NCI-H2171 treated with DMSO at 0.1 percent for 48 hours (cell line): ENCODE measurements around the gene MARS1.

Experiments
- DNase-seq: peaks from one replicate; lab custom pipeline; 2025; lab: John Stamatoyannopoulos, UW

The MARS1 gene

GRCh38 chr12:57473392-57473791 lies 14.5 kb upstream of the MARS1 start:
- no peak for DNase-seq

DNA sequence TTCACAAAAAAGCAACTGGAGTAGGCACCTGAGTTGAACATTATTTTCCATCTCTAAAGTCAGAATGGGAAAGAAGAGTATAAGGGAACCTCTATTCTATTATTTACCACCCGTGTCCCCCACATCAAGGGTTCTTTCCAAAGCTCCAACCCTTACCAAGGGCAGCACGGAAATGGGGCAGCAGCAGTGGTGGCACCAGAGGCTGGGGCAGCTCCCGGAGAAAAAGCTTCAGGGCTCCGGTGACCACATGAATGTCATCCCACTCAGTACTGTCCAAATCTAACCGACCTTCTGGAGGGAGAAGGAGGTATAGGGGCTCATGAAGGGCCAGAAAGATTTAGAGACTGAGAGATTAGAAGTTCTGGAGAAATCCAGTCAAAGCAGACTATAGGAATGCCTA lies 14.0 kb upstream of the MARS1 start:
- no peak for DNase-seq

GRCh38 chr12:57474430-57474829 lies 13.4 kb upstream of the MARS1 start:
- no peak for DNase-seq

GRCh38 chr12:57474862-57475261 lies 13.0 kb upstream of the MARS1 start:
- no peak for DNase-seq

DNA sequence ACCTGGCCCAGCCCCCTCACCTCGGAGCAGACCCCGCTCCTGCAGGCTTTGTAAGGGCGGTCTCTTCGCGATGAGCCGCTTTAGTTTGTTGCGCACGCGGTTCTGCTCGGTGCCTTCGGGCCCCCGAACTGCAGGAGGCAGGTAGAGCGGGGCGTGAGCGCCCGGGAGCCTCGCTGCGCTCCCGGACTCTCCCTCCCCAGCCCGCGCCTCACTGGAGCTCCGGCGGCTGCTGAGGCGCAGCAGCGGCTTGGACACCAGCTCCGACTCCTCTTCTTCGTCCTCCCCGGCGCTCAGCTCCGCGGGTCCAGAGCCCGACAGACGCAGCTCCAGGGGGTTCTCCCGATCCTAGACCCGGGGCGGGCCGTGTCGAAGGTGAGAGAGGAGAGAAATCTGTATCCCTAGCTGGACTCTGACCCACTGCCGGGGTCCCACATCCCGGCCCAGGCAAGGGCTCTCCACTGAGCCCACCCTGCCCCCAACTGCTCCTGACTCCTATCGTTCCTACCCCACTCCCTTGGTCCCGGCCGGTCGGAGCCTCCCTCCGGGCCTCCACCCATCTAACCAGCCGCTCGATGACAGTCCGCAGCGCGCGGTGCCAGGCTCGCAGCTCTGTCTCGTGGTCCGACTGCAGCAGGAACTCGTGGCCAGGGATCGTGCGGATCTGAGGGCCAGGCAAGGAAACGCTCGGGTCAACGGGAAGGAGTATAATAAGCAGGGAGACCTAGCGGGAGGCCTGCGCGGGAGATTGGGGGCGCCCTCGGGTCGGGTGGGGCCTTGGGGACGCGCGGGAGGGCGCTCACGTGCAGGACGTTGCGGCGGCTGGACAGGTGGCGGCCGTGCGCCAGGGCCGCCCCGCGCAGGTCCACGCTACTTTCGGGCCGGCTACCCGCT lies 12.4 kb upstream of the MARS1 start:
- DNase-seq, result no peak

- no peak for DNase-seq
Observed at GRCh38 chr12:57476162-57476992, 11.5 kb upstream of the MARS1 start.

DNA sequence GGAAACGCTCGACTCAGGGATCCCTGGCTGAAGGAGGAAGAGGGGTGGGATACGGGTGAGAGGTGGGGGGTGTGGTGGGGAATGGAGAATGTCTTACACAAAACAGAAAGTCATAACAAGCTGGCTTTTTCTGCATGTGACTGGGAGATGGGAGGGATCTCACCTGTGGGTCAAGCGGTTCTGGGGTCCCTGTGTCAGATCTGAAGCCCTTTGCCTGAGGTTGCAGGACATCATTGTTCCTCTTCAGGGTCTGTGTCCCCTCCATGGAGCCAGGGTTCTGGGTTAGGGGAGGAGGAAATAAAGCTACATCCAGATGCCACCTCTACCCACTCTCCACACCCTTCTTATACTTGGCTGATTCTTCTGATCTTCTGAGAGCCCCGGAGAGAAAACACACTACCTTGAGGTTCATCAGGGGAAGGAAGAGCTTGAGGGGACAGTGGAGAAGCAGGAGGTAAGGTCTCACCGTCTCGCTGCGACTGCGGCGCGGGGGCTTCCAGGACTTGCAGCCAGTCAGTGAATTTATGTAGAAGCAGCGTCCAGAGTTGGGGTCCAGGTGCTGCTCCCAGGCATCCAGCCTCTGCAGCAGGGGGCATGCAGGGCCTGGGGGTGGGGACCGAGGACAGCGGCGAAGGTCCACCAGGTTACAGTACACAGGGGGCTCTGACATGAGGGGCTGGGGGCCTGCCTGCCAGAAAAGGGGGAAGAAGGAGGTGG lies 10.7 kb upstream of the MARS1 start:
- no peak for DNase-seq

DNA sequence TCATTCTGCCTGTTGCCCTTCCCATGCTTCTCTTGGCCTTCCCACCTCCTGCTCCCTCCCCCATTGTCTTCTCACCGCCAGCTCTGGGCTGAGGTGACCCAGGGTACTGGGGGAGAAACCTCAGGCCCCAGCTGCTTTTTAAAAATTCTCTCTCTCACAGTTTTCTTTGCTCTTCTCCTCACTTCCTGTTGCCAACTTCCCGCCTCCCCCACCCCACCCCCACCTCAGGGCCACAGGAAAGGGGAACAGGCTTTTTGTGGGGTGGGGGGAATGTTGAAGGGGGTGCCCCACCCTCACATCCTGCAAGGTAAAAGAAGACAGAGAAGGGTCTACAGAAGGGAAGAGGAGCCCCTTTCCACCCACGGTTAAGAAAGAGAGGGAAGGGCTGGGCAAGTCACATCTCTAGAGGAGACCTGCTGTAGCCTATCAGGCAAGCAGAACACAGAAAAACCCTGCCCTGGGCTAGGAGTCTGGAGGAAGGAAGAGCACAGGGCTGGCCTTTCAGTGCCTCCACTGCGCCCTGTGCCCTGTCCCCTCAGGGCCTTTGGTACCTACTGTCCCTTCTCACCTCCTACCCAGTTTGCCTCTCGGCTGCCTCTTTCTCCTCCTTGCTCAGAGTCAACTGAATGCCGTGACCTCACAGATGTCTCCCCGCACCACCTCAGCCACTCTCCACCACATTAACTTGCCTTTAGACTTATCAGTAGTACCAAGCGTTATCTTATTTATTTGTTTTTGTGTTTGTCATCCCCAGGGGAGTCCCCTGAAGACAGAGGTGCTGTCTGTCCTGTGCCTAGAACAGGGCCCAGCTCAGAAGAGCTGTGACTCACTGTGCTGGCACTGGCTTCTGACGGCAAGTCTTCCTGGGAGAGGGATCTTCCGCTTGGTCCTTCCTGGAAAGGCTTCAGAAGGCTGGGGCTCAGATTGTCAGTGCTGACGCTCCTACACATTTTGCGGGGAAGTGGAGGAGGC lies 9.9 kb upstream of the MARS1 start:
- DNase-seq, result no peak

GRCh38 chr12:57479043-57479375 lies 8.9 kb upstream of the MARS1 start:
- no peak for DNase-seq

DNA sequence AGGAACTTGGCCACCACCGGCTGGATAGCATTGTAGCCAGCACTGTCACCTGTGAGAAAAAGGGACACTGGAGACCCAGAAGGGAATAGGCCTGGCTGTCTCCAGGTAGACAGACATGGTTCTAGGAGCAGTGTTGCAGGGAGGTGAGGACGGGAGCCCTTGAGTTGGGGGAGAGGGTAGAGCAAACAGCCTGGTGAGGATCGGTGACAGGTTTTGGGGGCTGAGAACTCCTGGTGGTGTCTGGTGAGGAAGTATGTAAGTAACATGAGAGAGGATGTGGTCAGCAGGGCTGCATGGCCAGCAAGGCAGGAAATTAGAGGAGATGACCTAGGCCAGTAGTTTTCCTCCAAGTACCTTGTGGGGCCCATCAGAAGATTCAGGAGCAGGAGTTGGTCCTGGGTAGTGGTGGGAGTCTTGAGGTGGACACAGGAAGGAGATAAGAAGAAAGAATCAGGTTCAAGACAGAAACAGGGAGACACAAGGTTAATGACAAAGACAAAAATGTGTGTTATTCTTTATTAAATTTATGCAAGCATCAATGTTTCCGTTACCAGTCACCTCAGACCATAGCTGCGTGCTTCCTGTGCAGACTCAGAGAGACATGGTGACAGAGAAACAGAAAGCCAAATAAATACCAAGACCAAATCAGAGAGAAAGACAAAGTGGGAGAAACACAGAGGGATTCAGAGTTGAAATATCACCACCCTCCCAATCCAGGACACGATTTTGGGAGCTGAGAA lies 8.3 kb upstream of the MARS1 start, which contains the start of gene ARHGAP9:
Gene ARHGAP9, minus strand, starts transcription at position 491 of the 740 bp plus-strand sequence. Its CDS starts 460 bp downstream, at position 31.
- no peak for DNase-seq

- no peak for DNase-seq
Observed at GRCh38 chr12:57481671-57482070, 6.2 kb upstream of the MARS1 start.

DNA sequence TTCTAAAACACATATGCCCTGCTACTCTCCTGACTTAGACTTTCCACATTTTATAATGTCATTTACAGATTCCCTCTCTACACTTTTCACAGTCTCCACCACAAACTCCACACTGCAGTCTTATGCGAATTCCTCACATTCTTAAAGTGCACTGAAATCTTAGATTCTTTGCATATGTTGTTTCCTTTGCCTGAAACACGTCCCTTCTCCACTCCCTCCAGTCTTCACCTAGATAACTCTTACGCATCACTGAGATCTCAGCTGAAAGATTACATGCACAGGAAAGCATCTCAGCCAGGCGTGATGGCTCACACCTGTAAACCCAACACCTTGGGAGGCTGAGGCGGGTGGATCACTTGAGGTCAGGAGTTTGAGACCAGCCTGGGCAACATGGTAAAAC lies 4.4 kb upstream of the MARS1 start:
- no peak for DNase-seq

- DNase-seq, result no peak
Observed at GRCh38 chr12:57485695-57486094, 2.2 kb upstream of the MARS1 start.

GRCh38 chr12:57487055-57487596 lies 742 bp upstream of the MARS1 start:
- DNase-seq, result no peak

DNA sequence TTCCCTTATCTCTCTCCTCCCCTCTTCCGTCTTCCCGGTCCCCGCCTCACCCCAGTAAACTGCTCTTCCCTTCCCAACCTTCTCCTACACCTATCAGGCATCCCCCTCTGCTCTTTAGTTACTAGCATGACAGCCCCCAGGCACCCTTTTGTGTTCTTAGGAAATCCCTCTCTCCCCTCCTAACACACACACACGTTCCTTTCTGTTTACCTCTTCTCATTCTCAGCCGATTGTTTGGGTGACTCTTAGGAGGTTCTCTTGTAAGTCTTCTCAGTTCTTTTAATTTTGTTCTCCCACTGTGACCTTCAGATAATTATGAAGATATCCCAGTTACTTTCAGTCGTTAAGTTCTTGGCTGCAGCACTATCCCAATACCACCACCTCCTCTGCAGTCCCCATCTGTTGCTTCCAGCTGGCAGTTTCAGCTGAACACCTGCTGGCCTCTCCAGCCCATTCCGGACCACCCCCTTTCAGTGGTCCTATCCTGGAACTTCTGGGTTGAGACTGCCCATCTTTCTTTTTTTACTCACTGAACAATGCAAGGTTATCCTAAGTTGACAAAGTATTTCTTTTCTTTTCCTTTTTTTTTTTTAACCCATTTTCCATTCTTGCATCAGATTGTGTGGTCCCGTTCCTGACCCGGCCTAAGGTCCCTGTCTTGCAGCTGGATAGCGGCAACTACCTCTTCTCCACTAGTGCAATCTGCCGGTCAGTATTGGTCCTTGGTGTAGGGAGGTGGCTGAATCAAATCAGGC lies 711 bp downstream of the MARS1 start:
- peak; percentile 27 for DNase-seq

DNA sequence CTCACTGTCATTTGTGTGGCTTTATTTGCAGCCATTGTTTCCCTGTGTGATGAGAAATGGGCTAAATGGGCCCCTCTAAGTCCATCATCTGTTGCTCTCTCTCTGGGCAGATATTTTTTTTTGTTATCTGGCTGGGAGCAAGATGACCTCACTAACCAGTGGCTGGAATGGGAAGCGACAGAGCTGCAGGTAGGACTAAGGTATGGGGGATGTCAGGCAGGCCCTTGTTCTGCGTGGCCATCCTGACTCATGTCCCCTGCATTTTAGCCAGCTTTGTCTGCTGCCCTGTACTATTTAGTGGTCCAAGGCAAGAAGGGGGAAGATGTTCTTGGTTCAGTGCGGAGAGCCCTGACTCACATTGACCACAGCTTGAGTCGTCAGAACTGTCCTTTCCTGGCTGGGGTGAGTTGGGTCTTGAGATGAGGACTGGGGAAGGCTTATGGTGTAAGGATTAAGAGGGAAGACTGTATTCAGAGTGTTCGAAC lies 1.3 kb downstream of the MARS1 start:
- DNase-seq, result no peak

- no peak for DNase-seq
Observed at GRCh38 chr12:57490126-57490525, 2.3 kb downstream of the MARS1 start.

GRCh38 chr12:57491393-57492280 lies 3.8 kb downstream of the MARS1 start:
- peak; percentile 39 for DNase-seq
